Stimulated activated memory B cell treated with anti-CD40 and anti-IgM and Interleukin-4, amounts not matched to agents 10 μg/mL and 1 μg/mL and 100 μg/mL, for 72 hours (primary cell): Measurements from ENCODE around the gene MT1G.
A peak's percentile ranks its signal among the peaks of the same experiment; 100 is the strongest.
"Not testable (repeated sequence)": the region's sequence is repeated elsewhere in the genome, so short reads cannot be mapped to it uniquely, and the experiment has no call there.

Source experiments
- ATAC-seq: fragments of 150-1000 bp; cut with Tn5 transposase; 2 replicates; pipeline ENCODE4 v1.10.0; 2021
- H3K27ac Mint-ChIP-seq: one replicate; pipeline ENCODE4 v1.8.0; 2022; ENCODE audit warnings: mild to moderate bottlenecking, mixed read lengths
- H3K27me3 Mint-ChIP-seq: one replicate; pipeline ENCODE4 v1.8.0; 2022; ENCODE audit warnings: mixed read lengths
- H3K36me3 Mint-ChIP-seq: one replicate; pipeline ENCODE4 v1.8.0; 2022; ENCODE audit warnings: mixed read lengths
- H3K4me1 Mint-ChIP-seq: one replicate; pipeline ENCODE4 v1.8.0; 2022; ENCODE audit warnings: mixed read lengths
- H3K4me3 Mint-ChIP-seq: one replicate; pipeline ENCODE4 v1.8.0; 2022; ENCODE audit warnings: mild to moderate bottlenecking, moderate library complexity, mixed read lengths
- H3K9me3 Mint-ChIP-seq: one replicate; pipeline ENCODE4 v1.8.0; 2022; ENCODE audit warnings: mixed read lengths

The MT1G gene

GRCh38 chr16:56625943-56626654 is 41.8 kb downstream of the MT1G start:
- H3K36me3 Mint-ChIP-seq: no peaks in the 10 kb centered on the region
- no peak for ATAC-seq
- peak overlapping the region; percentile 53 for H3K4me3 Mint-ChIP-seq
- H3K27ac Mint-ChIP-seq: peak overlapping the region; percentile 84
- H3K4me1 Mint-ChIP-seq: peaks cover 33% of the 10 kb centered on the region
- H3K9me3 Mint-ChIP-seq: no peaks in the 10 kb centered on the region
- peaks cover 32% of the 10 kb centered on the region for H3K27me3 Mint-ChIP-seq

GRCh38 chr16:56625140-56625942 is 42.5 kb downstream of the MT1G start, which contains the start of gene MT1E:
MT1E (plus strand) TSS chr16:56625781; CDS start chr16:56625852, 71 bp downstream.
- Mint-ChIP-seq H3K36me3 (no peaks in the 10 kb centered on the region), H3K27ac (peak within 1 kb of the TSS; percentile 84), H3K9me3 (no peaks in the 10 kb centered on the region), H3K27me3 (peaks cover 32% of the 10 kb centered on the region), H3K4me1 (peaks cover 30% of the 10 kb centered on the region), H3K4me3 (peak within 1 kb of the TSS; percentile 86)
- peak; percentile 54 for ATAC-seq

DNA sequence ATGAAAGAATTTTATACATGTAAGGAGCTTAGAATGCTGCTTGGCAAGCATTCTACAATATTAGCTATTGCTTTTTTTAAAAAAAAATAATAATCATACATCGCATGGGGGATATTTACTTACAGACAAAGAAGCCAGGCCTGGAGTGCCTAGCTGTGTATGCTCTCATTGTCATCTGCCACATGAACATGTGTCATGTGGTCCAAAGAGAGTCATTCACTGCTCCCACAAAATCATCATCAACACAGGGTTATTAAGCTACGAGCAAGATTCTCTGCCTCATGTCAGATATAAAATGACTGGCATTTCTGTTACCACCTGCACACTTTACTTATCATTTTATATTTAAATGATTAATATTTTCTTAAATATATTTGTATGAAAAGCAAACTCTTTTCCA is 44.2 kb downstream of the MT1G start:
- Mint-ChIP-seq H3K4me1 (peaks cover 14% of the 10 kb centered on the region), H3K27ac (no peak overlapping the region), H3K9me3 (no peaks in the 10 kb centered on the region), H3K4me3 (no peak overlapping the region), H3K27me3 (peaks cover 43% of the 10 kb centered on the region), H3K36me3 (no peaks in the 10 kb centered on the region)
- ATAC-seq: no peak

DNA sequence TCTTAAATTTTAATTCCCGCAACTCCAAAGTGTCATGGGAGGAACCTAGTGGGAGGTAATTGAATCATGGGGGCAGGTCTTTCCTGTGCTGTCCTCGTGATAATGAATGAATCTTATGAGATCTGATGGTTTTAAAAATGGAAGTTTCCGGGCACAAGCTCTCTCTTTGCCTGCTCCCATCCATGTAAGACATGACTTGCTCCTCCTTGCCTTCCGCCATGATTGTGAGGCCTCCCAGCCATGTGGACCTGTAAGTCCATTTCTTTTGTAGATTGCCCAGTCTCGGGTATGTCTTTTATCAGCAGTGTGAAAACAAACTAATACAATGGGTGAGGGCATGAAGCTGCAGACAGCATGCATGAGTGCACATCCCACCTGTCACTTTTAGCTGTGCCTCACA is 44.7 kb downstream of the MT1G start:
- Mint-ChIP-seq H3K27me3 (peaks cover 47% of the 10 kb centered on the region), H3K4me1 (peaks cover 14% of the 10 kb centered on the region)
- H3K27ac Mint-ChIP-seq, H3K9me3 Mint-ChIP-seq, H3K36me3 Mint-ChIP-seq, ATAC-seq, H3K4me3 Mint-ChIP-seq: not testable (repeated sequence)

GRCh38 chr16:56621665-56622445 is 46.0 kb downstream of the MT1G start:
- H3K9me3 Mint-ChIP-seq, ATAC-seq, H3K27ac Mint-ChIP-seq, H3K4me3 Mint-ChIP-seq, H3K36me3 Mint-ChIP-seq: not testable (repeated sequence)
- peaks cover 23% of the 10 kb centered on the region for H3K4me1 Mint-ChIP-seq
- peaks cover 57% of the 10 kb centered on the region for H3K27me3 Mint-ChIP-seq

- ATAC-seq: no peak
- Mint-ChIP-seq H3K9me3 (no peaks in the 10 kb centered on the region), H3K4me1 (peaks cover 18% of the 10 kb centered on the region), H3K27me3 (peaks cover 48% of the 10 kb centered on the region), H3K4me3 (no peak overlapping the region), H3K36me3 (no peaks in the 10 kb centered on the region), H3K27ac (no peak overlapping the region)
Measured at GRCh38 chr16:56620339-56620897, 47.4 kb downstream of the MT1G start.

GRCh38 chr16:56618138-56618537 is 49.7 kb downstream of the MT1G start:
- no peak for ATAC-seq
- Mint-ChIP-seq H3K36me3 (no peaks in the 10 kb centered on the region), H3K27ac (no peak overlapping the region), H3K27me3 (peaks cover 34% of the 10 kb centered on the region), H3K4me3 (no peak overlapping the region), H3K4me1 (peaks cover 10% of the 10 kb centered on the region), H3K9me3 (no peaks in the 10 kb centered on the region)

DNA sequence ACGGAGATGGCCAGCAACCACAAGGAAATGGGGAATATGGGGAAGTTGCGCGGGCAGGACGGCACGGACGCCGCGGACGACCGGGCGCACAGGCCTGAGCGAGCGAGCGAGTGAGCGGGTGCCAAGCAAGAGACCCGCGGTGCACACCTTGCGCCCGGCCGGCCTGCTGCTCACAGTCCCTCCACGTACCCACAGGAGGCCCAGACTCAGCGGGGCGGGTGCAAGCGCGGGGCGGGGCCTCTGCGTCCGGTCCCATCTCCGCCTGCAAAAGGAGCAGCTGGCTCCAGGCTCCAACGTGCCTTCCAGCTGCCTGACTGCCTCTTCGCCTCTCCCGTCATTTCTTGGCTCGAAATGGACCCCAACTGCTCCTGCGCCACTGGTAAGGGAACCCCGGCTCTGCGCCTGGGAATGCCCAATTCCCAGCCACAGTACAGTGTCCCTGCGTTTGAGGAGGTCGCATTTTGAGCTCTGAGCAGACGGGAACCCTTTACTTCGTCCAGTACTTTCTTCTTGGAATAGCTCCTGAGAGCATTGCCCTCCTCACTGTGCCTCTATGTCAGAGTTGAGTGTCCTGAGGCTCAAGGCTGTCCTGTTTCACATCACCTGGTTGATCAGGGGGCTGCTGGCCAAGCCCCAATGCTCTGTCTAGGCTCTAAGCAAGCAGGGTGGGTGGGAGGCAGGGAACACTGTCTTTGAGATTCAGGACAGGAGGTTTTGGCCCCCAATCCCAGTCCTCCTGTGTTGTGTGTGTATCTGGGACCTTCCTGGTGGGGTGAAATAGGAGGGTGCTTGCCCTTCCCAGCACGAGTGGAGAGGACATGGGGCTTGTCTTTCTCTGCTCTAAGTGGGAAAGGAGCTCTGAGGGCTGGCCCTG is 50.4 kb downstream of the MT1G start:
- peak; percentile 50 for ATAC-seq
- peaks cover 10% of the 10 kb centered on the region for H3K4me1 Mint-ChIP-seq

More for the DNA sequence above, 50.4 kb downstream of the MT1G start:
- Mint-ChIP-seq H3K9me3 (no peaks in the 10 kb centered on the region), H3K27ac (no peak overlapping the region), H3K36me3 (no peaks in the 10 kb centered on the region), H3K4me3 (peak overlapping the region; percentile 51), H3K27me3 (peaks cover 34% of the 10 kb centered on the region)
